Measurements from ENCODE around the gene LY86.

DNA sequence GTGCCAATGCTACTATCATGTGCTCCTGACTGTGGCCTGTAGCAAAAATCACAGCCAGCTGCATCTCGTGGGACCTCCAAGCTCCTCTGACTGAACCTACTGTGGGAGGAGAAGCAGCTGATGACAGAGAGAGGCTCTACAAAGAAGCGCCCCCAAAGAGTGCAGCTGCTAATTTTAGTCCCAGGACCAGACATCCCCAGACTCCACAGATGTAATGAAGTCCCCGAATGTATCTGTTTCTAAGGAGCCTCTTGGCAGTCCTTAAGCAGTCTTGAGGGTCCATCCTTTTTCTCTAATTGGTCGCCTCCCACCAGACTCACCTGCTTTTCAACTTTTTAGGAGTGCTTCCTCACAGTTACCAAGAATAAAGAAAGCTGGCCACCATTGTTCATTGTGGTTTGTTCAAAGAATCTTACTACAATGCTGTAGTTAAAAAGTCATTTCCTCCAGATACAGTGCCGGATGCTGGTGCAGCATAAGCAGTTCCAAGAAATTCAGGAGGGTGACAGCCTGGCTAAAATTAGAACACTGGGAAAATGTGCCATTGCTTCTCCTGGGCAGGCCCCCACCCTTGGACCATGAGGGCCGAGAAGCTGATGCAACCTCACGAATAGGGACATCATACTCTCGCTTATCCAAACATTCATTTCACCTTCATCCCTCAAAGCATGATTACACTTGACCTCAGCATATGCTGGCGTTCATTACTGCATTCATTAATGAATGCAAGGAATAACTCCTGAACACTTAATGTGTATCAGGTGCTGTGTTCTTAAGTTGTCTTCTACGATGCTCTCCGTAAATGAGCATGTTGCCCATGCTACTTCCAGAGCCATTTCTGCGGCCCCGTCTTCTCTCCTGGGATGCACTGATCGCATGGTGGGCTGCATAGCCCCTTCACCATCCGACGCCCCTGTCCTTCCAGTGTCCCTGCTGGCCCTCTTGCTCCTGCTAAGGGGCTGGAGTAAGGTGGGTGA, 66.4 kb downstream of the LY86 start:
- TF ChIP-seq, protein P1, sequence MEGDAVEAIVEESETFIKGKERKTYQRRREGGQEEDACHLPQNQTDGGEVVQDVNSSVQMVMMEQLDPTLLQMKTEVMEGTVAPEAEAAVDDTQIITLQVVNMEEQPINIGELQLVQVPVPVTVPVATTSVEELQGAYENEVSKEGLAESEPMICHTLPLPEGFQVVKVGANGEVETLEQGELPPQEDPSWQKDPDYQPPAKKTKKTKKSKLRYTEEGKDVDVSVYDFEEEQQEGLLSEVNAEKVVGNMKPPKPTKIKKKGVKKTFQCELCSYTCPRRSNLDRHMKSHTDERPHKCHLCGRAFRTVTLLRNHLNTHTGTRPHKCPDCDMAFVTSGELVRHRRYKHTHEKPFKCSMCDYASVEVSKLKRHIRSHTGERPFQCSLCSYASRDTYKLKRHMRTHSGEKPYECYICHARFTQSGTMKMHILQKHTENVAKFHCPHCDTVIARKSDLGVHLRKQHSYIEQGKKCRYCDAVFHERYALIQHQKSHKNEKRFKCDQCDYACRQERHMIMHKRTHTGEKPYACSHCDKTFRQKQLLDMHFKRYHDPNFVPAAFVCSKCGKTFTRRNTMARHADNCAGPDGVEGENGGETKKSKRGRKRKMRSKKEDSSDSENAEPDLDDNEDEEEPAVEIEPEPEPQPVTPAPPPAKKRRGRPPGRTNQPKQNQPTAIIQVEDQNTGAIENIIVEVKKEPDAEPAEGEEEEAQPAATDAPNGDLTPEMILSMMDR (IDR thresholded peaks at IDR 0.05) = no peak
- TF ChIP-seq EP300 (IDR thresholded peaks at IDR 0.05) (no peak), POLR2A (IDR thresholded peaks at IDR 0.05) (no peak), POLR2AphosphoS5 (IDR thresholded peaks at IDR 0.05) (no peak)
